ENCODE measurements around the gene CDH19. TPM values are rescaled to one million over a fixed set of nuclear protein-coding genes. Genes with fewer than 3 reads are reported as not detected.

The CDH19 gene
- total RNA-seq, 1 donor from 2014 or later = not detected

- intact Hi-C loops (cut with micrococcal nuclease) = no loop called here
- ChIA-PET POLR2A (no interaction called here), CTCF (no interaction called here)
- no peak for DNase-seq
- no peak for TF ChIP-seq CTCF (IDR thresholded peaks at IDR 0.05)
- H3K27me3 Mint-ChIP-seq = no peaks in the 10 kb centered on the region
- no peak for ATAC-seq (ENCODE audit: low read depth)
- H3K4me1 Mint-ChIP-seq = no peaks in the 10 kb centered on the region
- no peak overlapping the region for H3K27ac Mint-ChIP-seq
- H3K4me3 Mint-ChIP-seq = no peak overlapping the region
- no peaks in the 10 kb centered on the region for H3K36me3 Mint-ChIP-seq (ENCODE audit: low read depth)
- no peaks in the 10 kb centered on the region for H3K9me3 Mint-ChIP-seq
These were observed 55.1 kb downstream of the CDH19 start for GRCh38 chr18:66548747-66549146.

GRCh38 chr18:66534110-66534509 is 69.8 kb downstream of the CDH19 start:
- H3K27ac Mint-ChIP-seq = no peak overlapping the region
- no peak overlapping the region for H3K4me3 Mint-ChIP-seq
- no peak for TF ChIP-seq CTCF (IDR thresholded peaks at IDR 0.05)
- no peak for DNase-seq
- no peaks in the 10 kb centered on the region for H3K9me3 Mint-ChIP-seq
- ATAC-seq (ENCODE audit: low read depth) = no peak
- ChIA-PET POLR2A (no interaction called here), CTCF (no interaction called here)
- no peaks in the 10 kb centered on the region for H3K27me3 Mint-ChIP-seq
- no peaks in the 10 kb centered on the region for H3K4me1 Mint-ChIP-seq
- H3K36me3 Mint-ChIP-seq (ENCODE audit: low read depth) = no peaks in the 10 kb centered on the region
- intact Hi-C loops (cut with micrococcal nuclease) = no loop called here

- DNase-seq (no peak), ATAC-seq (ENCODE audit: low read depth) (no peak)
- Mint-ChIP-seq H3K9me3 (no peaks in the 10 kb centered on the region), H3K27me3 (no peaks in the 10 kb centered on the region), H3K4me1 (no peaks in the 10 kb centered on the region), H3K4me3 (no peak overlapping the region), H3K27ac (no peak overlapping the region), H3K36me3 (ENCODE audit: low read depth) (no peaks in the 10 kb centered on the region)
- ChIA-PET POLR2A (no interaction called here), CTCF (no interaction called here)
- TF ChIP-seq CTCF (IDR thresholded peaks at IDR 0.05) = no peak
- intact Hi-C loops (cut with micrococcal nuclease) = no loop called here
These were observed 70.2 kb downstream of the CDH19 start for GRCh38 chr18:66533693-66534092.

DNA sequence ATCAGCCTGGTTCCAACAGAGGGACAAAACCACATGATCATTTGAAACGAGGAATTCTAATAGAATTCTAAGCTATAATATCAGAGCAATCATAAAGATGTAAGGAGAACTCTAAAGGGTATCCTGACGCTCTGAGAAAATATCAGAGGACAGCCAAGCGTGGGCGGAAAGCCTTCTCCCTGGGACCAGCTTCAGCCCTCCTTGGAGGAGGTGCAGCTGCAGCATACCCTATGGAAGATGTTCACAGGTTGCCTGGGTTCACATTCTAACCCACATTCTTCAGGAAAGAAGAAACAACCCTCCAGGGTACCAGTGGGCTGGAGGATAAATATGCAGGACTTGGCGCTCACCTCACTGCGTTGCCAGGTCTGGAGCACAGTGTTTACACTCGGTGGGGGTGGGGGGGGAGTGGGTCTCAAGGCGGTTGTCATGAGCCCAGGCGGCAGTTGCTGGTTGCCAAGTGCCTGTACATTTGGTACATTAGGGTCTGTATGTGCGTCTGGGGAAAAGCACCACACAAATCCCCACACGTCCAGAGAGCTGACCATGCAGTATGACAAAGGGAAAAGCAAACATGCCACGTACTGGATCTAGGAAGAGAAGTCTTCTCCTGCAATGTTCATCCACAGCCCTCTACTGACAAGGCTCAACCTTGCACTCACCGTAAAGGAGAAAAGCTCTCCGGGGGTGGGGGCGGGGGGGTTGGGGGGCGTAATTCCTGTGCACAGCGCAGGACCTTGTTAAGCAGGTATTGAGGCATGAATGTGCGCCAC is 80.5 kb downstream of the CDH19 start:
- DNase-seq (no peak), ATAC-seq (ENCODE audit: low read depth) (no peak)
- Mint-ChIP-seq H3K4me3 (no peak overlapping the region), H3K27ac (no peak overlapping the region), H3K36me3 (ENCODE audit: low read depth) (no peaks in the 10 kb centered on the region), H3K4me1 (no peaks in the 10 kb centered on the region), H3K27me3 (no peaks in the 10 kb centered on the region), H3K9me3 (no peaks in the 10 kb centered on the region)
- intact Hi-C loops (cut with micrococcal nuclease) = no loop called here
- no peak for TF ChIP-seq CTCF (IDR thresholded peaks at IDR 0.05)
- CTCF ChIA-PET = no interaction called here
- POLR2A ChIA-PET = no interaction called here

- ATAC-seq (ENCODE audit: low read depth) = no peak
- Mint-ChIP-seq H3K4me1 (no peaks in the 10 kb centered on the region), H3K4me3 (no peak overlapping the region), H3K27ac (no peak overlapping the region), H3K27me3 (no peaks in the 10 kb centered on the region), H3K36me3 (ENCODE audit: low read depth) (no peaks in the 10 kb centered on the region), H3K9me3 (peaks cover 3% of the 10 kb centered on the region)
- intact Hi-C loops (cut with micrococcal nuclease) = no loop called here
- CTCF ChIA-PET = no interaction called here
- DNase-seq = no peak
- POLR2A ChIA-PET = no interaction called here
- TF ChIP-seq CTCF (IDR thresholded peaks at IDR 0.05) = no peak
These were observed 89.9 kb downstream of the CDH19 start for GRCh38 chr18:66513996-66514395.
